GM12891 (cell line): ENCODE results near the gene PDE8A.

Experiments used
- PAX5 ChIP-seq: IDR thresholded peaks from 2 replicates; pipeline ENCODE4 v1.6.1; 2011; ENCODE audit warnings: low read length, moderate library complexity, mild to moderate bottlenecking; ENCODE audit not compliant: insufficient read depth, severe bottlenecking
- POLR2A ChIP-seq: IDR thresholded peaks from 2 replicates; pipeline ENCODE4 v1.6.1; 2011; ENCODE audit warnings: low read depth, low read length, control low read depth
- POLR2AphosphoS5 ChIP-seq: IDR thresholded peaks from 2 replicates; pipeline ENCODE4 v1.6.1; 2011; ENCODE audit warnings: low read depth, low read length, control low read depth

GRCh38 chr15:85129881-85130280 is 148.2 kb downstream of the PDE8A start:
- TF ChIP-seq POLR2A, result no peak
- no peak for TF ChIP-seq POLR2AphosphoS5
- no peak for TF ChIP-seq PAX5
